ENCODE data around the gene OR11H7. TPM values are rescaled to one million over a fixed set of nuclear protein-coding genes. Genes with fewer than 3 reads are reported as not detected.

Gene OR11H7
- not detected for total RNA-seq (2021; fragmentation: NEBNext Ultra II Directional; extraction: Animal tissue kit (Norgen Biotek cat#: 25700))
- long read RNA-seq, result 0 reads

DNA sequence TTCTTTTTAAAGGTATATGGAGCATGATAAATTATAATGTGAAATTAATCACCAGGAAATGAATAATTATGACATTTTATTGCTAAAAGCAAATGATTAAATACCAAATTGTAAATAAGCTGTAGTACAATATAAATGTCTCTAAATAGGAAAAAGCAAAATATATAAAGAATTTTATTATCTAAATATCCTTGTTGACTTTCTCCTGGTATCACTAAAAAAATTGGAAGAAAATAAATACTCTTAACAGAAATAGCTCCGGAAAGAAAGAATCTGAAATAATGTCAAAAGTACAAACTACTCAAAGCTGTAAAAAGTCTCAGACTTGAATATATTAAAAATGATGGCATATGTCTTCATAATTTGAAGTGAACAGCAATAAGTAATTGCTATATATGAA lies at the start of gene OR11H7:
Gene OR11H7 (plus strand): TSS at position 301 of the 400 bp plus-strand sequence.
- Mint-ChIP-seq H3K27me3 (ENCODE audit: insufficient read depth) (no peaks in the 10 kb centered on the region; the same call in 1 of the 2 replicates), H3K4me1 (ENCODE audit: low read depth) (no peaks in the 10 kb centered on the region), H3K36me3 (ENCODE audit: low read depth) (no peaks in the 10 kb centered on the region), H3K4me3 (no peak within 1 kb of the TSS), H3K27ac (no peak within 1 kb of the TSS), H3K9me3 (peaks cover 29% of the 10 kb centered on the region)
- no peak for DNase-seq
- TF ChIP-seq CTCF (IDR thresholded peaks at IDR 0.05), result no peak

- TF ChIP-seq CTCF (IDR thresholded peaks at IDR 0.05), result no peak
- H3K4me3 Mint-ChIP-seq, result no peak overlapping the region
- no peak for DNase-seq
- H3K4me1 Mint-ChIP-seq (ENCODE audit: low read depth), result 0 out of 2 replicates have a peak, but pooled peaks cover 6% of the 10 kb centered on the region
- H3K9me3 Mint-ChIP-seq, result peaks cover 21% of the 10 kb centered on the region
- no peaks in the 10 kb centered on the region; the same call in 1 of the 2 replicates for H3K27me3 Mint-ChIP-seq (ENCODE audit: insufficient read depth)
- H3K27ac Mint-ChIP-seq, result no peak overlapping the region
- 0 out of 2 replicates have a peak, but pooled peaks cover 5% of the 10 kb centered on the region for H3K36me3 Mint-ChIP-seq (ENCODE audit: low read depth)
Observed at GRCh38 chr14:20179218-20179617, 49.6 kb upstream of the OR11H7 start.

GRCh38 chr14:20179880-20180279 lies 48.9 kb upstream of the OR11H7 start:
- Mint-ChIP-seq H3K4me1 (ENCODE audit: low read depth) (0 out of 2 replicates have a peak, but pooled peaks cover 6% of the 10 kb centered on the region), H3K9me3 (peaks cover 21% of the 10 kb centered on the region), H3K27ac (no peak overlapping the region), H3K4me3 (no peak overlapping the region), H3K27me3 (ENCODE audit: insufficient read depth) (no peaks in the 10 kb centered on the region; the same call in 1 of the 2 replicates), H3K36me3 (ENCODE audit: low read depth) (0 out of 2 replicates have a peak, but pooled peaks cover 5% of the 10 kb centered on the region)
- no peak for TF ChIP-seq CTCF (IDR thresholded peaks at IDR 0.05)
- DNase-seq, result no peak

- H3K27me3 Mint-ChIP-seq (ENCODE audit: insufficient read depth), result no peaks in the 10 kb centered on the region; the same call in 1 of the 2 replicates
- H3K4me1 Mint-ChIP-seq (ENCODE audit: low read depth), result 0 out of 2 replicates have a peak, but pooled peaks cover 6% of the 10 kb centered on the region
- peaks cover 19% of the 10 kb centered on the region for H3K9me3 Mint-ChIP-seq
- TF ChIP-seq CTCF (IDR thresholded peaks at IDR 0.05), result no peak
- no peak overlapping the region for H3K27ac Mint-ChIP-seq
- H3K4me3 Mint-ChIP-seq, result no peak overlapping the region
- no peak for DNase-seq
- 0 out of 2 replicates have a peak, but pooled peaks cover 5% of the 10 kb centered on the region for H3K36me3 Mint-ChIP-seq (ENCODE audit: low read depth)
Observed at GRCh38 chr14:20180486-20180885, 48.3 kb upstream of the OR11H7 start.

GRCh38 chr14:20184181-20184580 lies 44.6 kb upstream of the OR11H7 start:
- DNase-seq, result no peak
- no peaks in the 10 kb centered on the region; the same call in 1 of the 2 replicates for H3K27me3 Mint-ChIP-seq (ENCODE audit: insufficient read depth)
- H3K9me3 Mint-ChIP-seq, result peaks cover 45% of the 10 kb centered on the region
- no peak overlapping the region for H3K27ac Mint-ChIP-seq
- no peak overlapping the region for H3K4me3 Mint-ChIP-seq
- H3K4me1 Mint-ChIP-seq (ENCODE audit: low read depth), result 0 out of 2 replicates have a peak, but pooled peaks cover 6% of the 10 kb centered on the region
- no peak for TF ChIP-seq CTCF (IDR thresholded peaks at IDR 0.05)
- 0 out of 2 replicates have a peak, but pooled peaks cover 4% of the 10 kb centered on the region for H3K36me3 Mint-ChIP-seq (ENCODE audit: low read depth)
